GM18507 (cell line): ENCODE results near the gene PADI1.

ENCODE experiments used
- DNase-seq: peaks from one replicate; pipeline ENCODE4 v3.0.0; 2011; ENCODE audit warnings: low read depth; ENCODE audit not compliant: insufficient read length; ENCODE audit errors: extremely low spot score
- FAIRE-seq: peaks from 2 replicates; lab custom pipeline; 2011; peaks lifted over from hg19 to GRCh38; lab: Jason Lieb, UNC

Gene PADI1

DNA sequence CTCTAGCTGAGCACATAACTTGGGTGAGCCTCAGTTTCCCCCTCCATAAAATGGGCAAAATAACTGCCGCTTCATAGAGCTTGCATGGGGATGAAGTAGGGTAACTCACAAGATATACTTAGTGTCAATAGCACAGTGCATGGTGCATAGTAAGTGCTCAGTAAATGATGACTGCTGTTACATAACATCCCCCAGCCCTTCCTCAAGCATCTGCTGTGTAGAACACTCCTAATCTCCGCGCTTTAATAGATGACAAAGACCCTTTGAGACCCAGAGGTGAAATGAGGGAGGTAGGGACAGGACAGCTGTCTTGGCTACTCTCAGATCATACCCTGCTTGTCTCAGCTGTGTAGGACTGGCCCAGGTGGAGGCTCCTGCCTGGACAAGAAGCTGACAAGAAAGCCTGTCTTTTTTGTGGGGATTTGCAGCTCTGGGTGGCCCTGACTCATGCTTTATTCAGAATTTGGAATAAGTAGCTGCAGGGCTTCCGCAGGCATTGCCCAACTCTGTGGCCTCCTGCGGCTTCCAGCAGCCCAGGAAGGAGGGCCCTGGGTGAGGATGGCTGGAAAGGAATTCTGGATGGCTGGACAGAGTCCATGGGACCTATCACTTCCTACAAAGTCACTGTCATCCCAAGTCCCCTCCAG is 82.3 kb downstream of the PADI1 start:
- no peak for FAIRE-seq
- DNase-seq = no peak

- FAIRE-seq = no peak
- DNase-seq = no peak
These were observed 84.8 kb downstream of the PADI1 start for GRCh38 chr1:17289721-17290120.

DNA sequence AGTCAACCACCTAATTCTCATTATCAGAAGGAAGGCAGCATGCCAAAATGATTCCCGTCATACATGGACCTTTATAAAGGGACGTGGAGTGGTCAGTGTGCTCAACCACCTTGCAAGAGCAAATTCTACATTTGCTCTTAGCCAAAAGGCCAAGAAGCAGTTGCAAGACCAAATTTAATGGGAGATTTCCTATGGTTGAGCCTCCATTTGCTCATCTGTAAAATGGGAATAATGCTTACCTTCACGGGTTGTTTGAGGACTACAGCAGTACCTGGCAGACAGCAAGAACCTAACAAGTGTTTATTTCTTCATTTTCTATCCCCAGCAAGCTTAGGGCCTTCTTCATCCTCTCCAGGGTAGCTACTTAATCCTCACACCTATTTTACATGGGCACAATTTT is 85.6 kb downstream of the PADI1 start:
- no peak for FAIRE-seq

DNA sequence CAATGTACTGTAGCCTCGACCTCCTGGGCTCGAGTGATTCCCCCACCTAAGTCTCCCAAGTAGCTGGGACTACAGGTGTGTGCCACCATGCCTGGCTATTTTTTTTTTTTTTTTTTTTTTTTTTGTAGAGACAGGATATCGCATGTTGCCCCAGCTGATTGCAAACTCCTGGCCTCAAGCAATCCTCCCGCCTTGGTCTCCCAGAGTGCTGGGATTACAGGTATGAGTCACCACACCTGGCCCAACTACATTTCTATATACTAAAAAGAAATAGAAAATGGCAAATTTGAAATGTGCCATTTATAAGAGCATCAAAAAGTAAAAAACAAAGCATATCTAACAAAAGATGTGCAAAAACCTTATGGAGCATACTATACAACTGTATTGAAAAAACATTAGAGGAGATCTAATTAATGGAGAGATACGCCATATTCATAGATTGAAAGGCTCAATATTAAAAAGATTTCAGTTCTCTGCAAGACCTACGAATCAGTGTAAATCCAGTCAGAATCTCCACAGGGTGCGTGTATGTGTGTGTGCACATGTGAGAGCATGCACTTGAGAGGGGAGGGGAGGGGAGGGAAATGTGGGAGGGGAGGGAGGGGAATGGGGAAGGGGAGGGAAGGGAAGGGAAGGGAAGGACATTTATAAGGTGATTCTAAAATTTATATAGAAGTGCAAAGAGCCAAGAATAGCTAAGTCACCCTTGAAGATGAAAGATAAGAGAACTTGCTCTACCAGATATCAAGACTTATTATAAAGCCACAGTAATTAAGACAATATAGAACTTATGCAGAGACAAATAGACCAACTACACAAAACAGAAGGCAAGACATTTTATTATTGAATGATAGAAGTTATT is 87.6 kb downstream of the PADI1 start:
- no peak for FAIRE-seq
- no peak for DNase-seq

More for the DNA sequence above, 85.6 kb downstream of the PADI1 start:
- DNase-seq = no peak

GRCh38 chr1:17293681-17294425 is 88.9 kb downstream of the PADI1 start:
- FAIRE-seq = no peak
- no peak for DNase-seq

- no peak for FAIRE-seq
- no peak for DNase-seq
These were observed 90.4 kb downstream of the PADI1 start for GRCh38 chr1:17295292-17295691.
